Measurements from ENCODE around the gene PFKP.

DNA sequence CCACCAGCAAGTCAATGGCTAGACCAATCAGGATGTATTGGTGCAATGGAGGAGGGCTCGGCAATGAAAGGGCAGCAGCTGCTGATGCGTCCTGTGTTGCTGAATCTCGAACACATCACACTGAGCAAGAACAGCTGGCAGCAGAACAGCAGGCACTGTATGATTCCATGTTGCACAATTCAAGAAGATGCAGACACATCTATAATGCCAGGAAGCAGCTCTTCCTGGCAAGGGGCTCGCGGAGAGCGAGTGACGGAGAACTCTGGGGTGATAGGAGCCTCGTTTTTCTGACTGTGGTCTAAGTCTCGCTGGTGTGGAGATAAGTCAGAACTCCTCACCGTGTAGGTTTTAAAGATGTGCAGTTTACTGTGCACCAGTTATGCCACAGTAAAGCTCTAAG, 24.8 kb upstream of the PFKP start:
- TF ChIP-seq, protein P1, sequence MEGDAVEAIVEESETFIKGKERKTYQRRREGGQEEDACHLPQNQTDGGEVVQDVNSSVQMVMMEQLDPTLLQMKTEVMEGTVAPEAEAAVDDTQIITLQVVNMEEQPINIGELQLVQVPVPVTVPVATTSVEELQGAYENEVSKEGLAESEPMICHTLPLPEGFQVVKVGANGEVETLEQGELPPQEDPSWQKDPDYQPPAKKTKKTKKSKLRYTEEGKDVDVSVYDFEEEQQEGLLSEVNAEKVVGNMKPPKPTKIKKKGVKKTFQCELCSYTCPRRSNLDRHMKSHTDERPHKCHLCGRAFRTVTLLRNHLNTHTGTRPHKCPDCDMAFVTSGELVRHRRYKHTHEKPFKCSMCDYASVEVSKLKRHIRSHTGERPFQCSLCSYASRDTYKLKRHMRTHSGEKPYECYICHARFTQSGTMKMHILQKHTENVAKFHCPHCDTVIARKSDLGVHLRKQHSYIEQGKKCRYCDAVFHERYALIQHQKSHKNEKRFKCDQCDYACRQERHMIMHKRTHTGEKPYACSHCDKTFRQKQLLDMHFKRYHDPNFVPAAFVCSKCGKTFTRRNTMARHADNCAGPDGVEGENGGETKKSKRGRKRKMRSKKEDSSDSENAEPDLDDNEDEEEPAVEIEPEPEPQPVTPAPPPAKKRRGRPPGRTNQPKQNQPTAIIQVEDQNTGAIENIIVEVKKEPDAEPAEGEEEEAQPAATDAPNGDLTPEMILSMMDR (IDR thresholded peaks at IDR 0.05): no peak
- TF ChIP-seq POLR2A (IDR thresholded peaks at IDR 0.05): no peak
